ENCODE results near the gene SDK2. TPM values are rescaled to one million over a fixed set of nuclear protein-coding genes. Genes with fewer than 3 reads are reported as not detected.

SDK2 gene
- total and polyA plus RNA-seq, 2 donors from 2014 or later = 0.37 to 2.4 TPM

- DNase-seq (no peak), FAIRE-seq (no peak)
- Histone ChIP-seq H3K9me3 (ENCODE audit: control insufficient read depth in 2 of 3, insufficient read depth in 1 of 3, low read length in 3 of 3) (peaks cover 0 to 2% (median 0%) of the 10 kb centered on the region in 3 donors), H3K4me1 (ENCODE audit: control insufficient read depth in 2 of 3, insufficient read depth in 2 of 3, low read depth in 1 of 3, low read length in 3 of 3) (no peaks in the 10 kb centered on the region), H3K9ac (ENCODE audit: low read length in 3 of 3) (no peak overlapping the region), H3K4me3 (ENCODE audit: low read length in 3 of 3) (no peak overlapping the region), H3K27me3 (ENCODE audit: control insufficient read depth, insufficient read depth, low read length) (no peaks in the 10 kb centered on the region), H3K36me3 (ENCODE audit: control insufficient read depth in 2 of 3, insufficient read depth in 3 of 3, low read length in 3 of 3) (no peaks in the 10 kb centered on the region), H3K27ac (ENCODE audit: low read depth in 2 of 2, low read length in 2 of 2) (no peak overlapping the region)
- no peak for TF ChIP-seq CTCF (IDR thresholded peaks at IDR 0.05; ENCODE audit: borderline replicate concordance, extremely low read depth, insufficient read depth)
- intact Hi-C loops (cut with DNase I) = no loop called here
Observed at GRCh38 chr17:73686961-73687360, 42.7 kb upstream of the SDK2 start.

- Histone ChIP-seq H3K9ac (ENCODE audit: low read length in 3 of 3) (no peak overlapping the region), H3K4me1 (ENCODE audit: control insufficient read depth in 2 of 3, insufficient read depth in 2 of 3, low read depth in 1 of 3, low read length in 3 of 3) (no peaks in the 10 kb centered on the region), H3K36me3 (ENCODE audit: control insufficient read depth in 2 of 3, insufficient read depth in 3 of 3, low read length in 3 of 3) (no peaks in the 10 kb centered on the region), H3K4me3 (ENCODE audit: low read length in 3 of 3) (no peak overlapping the region), H3K9me3 (ENCODE audit: control insufficient read depth in 2 of 3, insufficient read depth in 1 of 3, low read length in 3 of 3) (peaks cover 0 to 2% (median 0%) of the 10 kb centered on the region in 3 donors), H3K27ac (ENCODE audit: low read depth in 2 of 2, low read length in 2 of 2) (no peak overlapping the region), H3K27me3 (ENCODE audit: control insufficient read depth, insufficient read depth, low read length) (no peaks in the 10 kb centered on the region)
- DNase-seq = no peak
- no peak for FAIRE-seq
- intact Hi-C loops (cut with DNase I) = no loop called here
- no peak for TF ChIP-seq CTCF (IDR thresholded peaks at IDR 0.05; ENCODE audit: borderline replicate concordance, extremely low read depth, insufficient read depth)
Observed at GRCh38 chr17:73686126-73686525, 41.9 kb upstream of the SDK2 start.

GRCh38 chr17:73684183-73684582, 39.9 kb upstream of the SDK2 start:
- FAIRE-seq (no peak), DNase-seq (no peak)
- intact Hi-C loops (cut with DNase I) = no loop called here
- no peaks in the 10 kb centered on the region for H3K27me3 ChIP-seq (ENCODE audit: control insufficient read depth, insufficient read depth, low read length)
- no peaks in the 10 kb centered on the region for H3K36me3 ChIP-seq (ENCODE audit: control insufficient read depth in 2 of 3, insufficient read depth in 3 of 3, low read length in 3 of 3)
- TF ChIP-seq CTCF (IDR thresholded peaks at IDR 0.05; ENCODE audit: borderline replicate concordance, extremely low read depth, insufficient read depth) = no peak
- H3K9ac ChIP-seq (ENCODE audit: low read length in 3 of 3) = no peak overlapping the region
- no peak overlapping the region for H3K4me3 ChIP-seq (ENCODE audit: low read length in 3 of 3)
- H3K4me1 ChIP-seq (ENCODE audit: control insufficient read depth in 2 of 3, insufficient read depth in 2 of 3, low read depth in 1 of 3, low read length in 3 of 3) = no peaks in the 10 kb centered on the region
- H3K27ac ChIP-seq (ENCODE audit: low read depth in 2 of 2, low read length in 2 of 2) = no peak overlapping the region
- peaks cover 0 to 2% (median 0%) of the 10 kb centered on the region in 3 donors for H3K9me3 ChIP-seq (ENCODE audit: control insufficient read depth in 2 of 3, insufficient read depth in 1 of 3, low read length in 3 of 3)

GRCh38 chr17:73683771-73684170, 39.5 kb upstream of the SDK2 start:
- intact Hi-C loops (cut with DNase I) = no loop called here
- DNase-seq (no peak), FAIRE-seq (no peak)
- Histone ChIP-seq H3K36me3 (ENCODE audit: control insufficient read depth in 2 of 3, insufficient read depth in 3 of 3, low read length in 3 of 3) (no peaks in the 10 kb centered on the region), H3K4me1 (ENCODE audit: control insufficient read depth in 2 of 3, insufficient read depth in 2 of 3, low read depth in 1 of 3, low read length in 3 of 3) (no peaks in the 10 kb centered on the region), H3K27ac (ENCODE audit: low read depth in 2 of 2, low read length in 2 of 2) (no peak overlapping the region), H3K27me3 (ENCODE audit: control insufficient read depth, insufficient read depth, low read length) (no peaks in the 10 kb centered on the region), H3K9ac (ENCODE audit: low read length in 3 of 3) (no peak overlapping the region), H3K4me3 (ENCODE audit: low read length in 3 of 3) (no peak overlapping the region), H3K9me3 (ENCODE audit: control insufficient read depth in 2 of 3, insufficient read depth in 1 of 3, low read length in 3 of 3) (peaks cover 0 to 2% (median 0%) of the 10 kb centered on the region in 3 donors)
- TF ChIP-seq CTCF (IDR thresholded peaks at IDR 0.05; ENCODE audit: borderline replicate concordance, extremely low read depth, insufficient read depth) = no peak

Data from kidney (tissue), 14 donors.